ENCODE results near the gene ALAD. TPM values are rescaled to one million over a fixed set of nuclear protein-coding genes. Genes with fewer than 3 reads are reported as not detected.
"Not testable (repeated sequence)": the region's sequence is repeated elsewhere in the genome, so short reads cannot be mapped to it uniquely, and the experiment has no call there.

The ALAD gene
- total RNA-seq, 1 donor from 2014 or later = 12.0 TPM

DNA sequence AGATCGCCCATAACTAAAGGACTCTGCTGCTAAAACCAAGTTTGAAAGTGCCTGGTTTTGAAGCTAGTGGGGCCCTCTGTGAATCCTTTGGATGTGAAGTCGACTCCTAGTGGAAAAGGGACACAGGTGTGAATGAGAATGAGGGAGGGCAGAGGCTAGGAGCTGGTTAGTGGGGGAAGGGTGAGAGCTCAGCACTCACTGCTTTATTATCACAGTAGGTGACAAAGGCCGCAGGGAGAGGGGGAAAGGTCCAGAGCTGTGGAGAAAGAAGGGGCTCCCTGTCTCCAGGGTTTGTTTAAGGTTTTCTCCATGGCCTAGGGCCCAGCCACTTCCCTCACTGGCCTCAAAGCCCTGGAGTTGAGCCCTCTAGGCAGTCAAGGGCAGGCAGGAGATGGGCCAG, 27.8 kb downstream of the ALAD start:
- no peak for DNase-seq

DNA sequence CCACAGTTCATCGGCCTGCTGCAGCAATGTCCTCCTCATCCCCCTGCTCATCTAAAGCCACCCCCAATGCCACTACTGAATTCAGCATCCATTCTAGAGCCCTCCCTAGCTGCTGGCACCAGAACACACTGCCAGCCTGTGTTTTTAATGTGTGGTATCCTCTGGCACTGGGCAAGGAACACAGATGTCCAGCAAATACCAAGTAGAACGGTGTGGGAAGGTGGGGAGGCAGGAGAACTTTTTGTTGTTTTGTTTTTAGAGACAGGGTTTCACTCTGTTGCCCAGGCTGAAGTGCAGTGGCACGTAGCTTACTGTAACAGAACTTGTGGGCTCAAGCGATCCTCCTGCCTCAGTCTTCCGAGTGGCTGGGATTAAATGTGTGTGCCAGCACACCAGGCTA, 29.0 kb downstream of the ALAD start:
- no peak for DNase-seq

DNA sequence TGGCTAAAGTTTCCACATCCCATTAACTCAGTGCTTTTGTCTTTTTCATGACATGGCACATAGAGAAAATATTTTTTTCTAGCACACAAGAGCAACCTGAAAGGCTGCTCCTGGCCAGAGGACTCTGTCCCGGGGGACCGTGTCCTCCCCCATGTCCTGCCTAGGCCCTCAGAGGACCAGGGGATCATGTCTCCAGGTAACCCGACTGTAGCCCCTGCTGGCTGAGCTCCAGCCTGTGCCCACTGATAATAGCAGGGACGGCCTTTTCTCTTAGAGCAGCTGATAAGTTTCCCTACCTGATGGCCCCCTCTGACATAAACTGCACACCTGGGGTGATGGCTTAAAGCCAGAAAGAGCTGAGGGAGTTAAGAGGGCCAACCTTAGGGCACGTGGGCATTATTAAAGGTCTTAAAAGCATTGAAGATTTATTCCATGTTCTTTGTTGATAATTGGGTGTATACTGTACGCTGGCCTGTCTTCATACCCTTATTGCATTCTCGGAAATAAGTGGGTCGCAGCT, 30.2 kb downstream of the ALAD start:
- DNase-seq = no peak

DNA sequence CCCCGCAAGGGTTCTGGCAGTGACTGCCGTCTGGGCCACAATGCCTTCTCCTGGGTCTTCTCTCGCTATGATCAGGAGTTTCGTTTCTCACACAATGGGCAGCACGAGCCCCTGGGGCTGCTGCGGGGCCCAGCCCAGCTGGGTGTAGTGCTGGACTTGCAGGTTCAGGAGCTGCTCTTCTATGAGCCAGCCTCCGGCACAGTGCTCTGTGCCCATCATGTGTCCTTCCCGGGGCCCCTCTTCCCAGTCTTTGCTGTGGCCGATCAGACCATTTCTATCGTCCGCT, 31.3 kb downstream of the ALAD start:
- no peak for DNase-seq

DNA sequence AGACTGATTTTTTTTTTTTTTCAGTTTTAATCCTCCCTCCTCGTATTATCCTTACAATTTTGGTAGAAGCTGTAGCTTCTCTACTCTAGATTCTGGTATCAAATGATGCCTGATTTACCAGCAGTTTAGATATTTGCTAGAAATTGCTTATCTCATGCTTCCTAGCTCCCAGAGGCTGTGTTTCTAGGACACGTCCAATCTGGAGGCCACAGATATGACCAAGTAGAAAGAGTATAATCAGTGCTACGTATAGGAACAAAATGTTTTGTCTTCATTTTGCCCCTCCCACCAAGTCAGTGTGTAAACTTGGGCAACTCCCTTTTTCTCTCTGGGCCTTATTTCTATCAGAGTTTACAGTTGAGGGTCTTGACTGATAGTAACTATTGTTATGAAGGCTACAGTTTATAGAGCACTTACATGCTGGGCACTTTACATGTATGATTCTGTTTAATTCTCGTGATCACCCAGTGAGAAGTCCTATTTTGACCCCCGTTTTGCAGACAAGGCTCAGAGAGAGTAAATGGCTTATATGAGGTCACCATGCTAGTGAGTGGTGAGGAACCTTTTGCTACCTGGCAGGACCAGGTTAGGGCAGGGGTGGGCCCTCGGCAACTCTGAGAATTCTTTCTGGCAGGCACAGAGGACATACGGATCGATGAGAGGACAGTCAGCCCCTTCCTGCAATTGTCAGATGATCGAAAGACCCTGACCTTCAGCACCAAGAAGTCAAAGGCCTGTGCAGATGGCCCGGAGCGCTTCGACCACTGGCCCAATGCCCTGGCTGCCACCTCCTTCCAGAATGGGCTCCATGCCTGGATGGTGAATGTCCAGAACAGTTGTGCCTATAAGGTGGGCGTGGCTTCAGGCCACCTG, 31.9 kb downstream of the ALAD start:
- no peak for DNase-seq

DNA sequence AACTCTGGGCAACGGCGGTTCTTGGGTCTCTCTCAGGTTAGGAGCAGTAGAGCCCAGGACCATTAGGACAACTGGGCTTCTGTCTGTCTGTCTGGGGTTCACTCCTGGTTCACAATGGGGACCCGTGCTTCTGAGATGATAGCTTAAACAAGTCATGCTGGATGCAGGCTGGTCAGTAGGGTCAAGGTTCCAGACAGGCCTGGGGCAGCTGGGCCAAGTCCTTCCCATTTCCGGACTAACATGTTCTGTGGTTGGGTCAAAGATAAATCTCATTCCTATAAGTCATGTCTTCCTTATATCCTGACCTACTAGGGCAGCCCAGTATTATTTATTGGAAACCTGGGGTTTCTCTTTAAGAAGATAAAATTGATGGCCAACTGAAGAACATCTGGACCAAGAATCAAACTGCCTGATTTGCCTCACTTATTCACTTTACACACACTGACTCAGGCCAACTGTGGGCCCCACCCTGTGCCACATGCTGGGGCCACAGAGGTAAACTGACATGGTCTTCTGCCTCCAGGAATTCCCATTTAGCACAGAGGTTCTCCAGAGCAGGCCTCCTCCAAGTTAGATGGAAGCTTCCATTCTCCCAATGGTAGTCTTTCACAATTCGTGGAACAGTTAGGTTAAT, 32.6 kb downstream of the ALAD start:
- no peak for DNase-seq

DNA sequence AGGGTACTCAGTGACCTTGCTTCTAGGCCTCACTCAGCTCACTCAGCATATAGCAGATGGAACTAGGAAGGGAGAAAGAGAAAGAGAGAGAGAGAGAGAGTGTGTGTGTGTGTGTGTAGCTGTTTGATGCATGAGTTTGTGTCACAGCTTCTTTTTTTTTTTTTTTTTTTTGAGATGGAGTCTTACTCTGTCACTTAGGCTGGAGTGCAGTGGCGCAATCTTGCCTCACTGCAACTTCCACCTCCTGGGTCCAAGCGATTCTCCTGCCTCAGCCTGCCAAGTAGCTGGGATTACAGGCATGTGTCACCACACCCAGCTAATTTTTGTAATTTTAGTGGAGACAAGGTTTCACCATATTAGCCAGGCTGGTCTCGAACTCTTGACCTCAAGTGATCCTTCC, 35.4 kb downstream of the ALAD start:
- not testable (repeated sequence) for DNase-seq

DNA sequence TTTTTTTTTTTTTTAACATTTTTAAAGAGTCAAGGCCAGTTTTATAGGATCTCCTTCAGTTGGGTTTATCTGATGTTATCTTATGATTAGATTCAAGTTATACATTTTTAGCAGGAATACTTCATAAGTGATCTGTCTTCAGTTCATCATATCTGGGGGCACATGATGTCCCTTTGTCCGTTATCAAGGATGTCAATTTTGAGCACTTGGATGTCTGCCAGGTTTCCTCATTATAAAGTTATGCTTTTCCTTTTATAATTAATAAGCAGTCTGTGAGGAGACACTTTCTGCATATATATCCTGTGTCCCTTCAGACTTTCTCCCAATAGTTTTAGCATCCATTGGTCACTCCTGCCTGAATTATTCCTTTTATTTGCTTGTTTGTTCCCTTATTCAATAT, 36.1 kb downstream of the ALAD start:
- DNase-seq = no peak

DNA sequence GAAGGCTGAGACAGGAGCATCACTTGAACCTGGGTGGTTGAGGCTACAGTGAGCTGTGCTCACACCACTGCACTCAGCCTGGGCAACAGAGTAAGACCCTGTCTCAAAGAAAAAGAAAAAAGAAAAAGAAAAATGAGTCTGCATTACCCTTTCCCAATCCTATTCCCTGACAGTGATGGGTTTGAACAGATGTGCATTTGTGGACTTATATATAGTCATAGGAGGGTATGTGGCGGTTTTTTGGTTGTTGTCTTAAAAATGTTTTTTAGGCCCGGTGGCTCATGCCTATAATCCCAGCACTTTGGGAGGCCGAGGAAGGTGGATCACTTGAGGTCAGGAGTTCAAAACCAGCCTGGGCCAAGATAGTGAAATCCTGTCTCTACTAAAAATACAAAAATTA, 37.7 kb downstream of the ALAD start:
- DNase-seq = no peak

DNA sequence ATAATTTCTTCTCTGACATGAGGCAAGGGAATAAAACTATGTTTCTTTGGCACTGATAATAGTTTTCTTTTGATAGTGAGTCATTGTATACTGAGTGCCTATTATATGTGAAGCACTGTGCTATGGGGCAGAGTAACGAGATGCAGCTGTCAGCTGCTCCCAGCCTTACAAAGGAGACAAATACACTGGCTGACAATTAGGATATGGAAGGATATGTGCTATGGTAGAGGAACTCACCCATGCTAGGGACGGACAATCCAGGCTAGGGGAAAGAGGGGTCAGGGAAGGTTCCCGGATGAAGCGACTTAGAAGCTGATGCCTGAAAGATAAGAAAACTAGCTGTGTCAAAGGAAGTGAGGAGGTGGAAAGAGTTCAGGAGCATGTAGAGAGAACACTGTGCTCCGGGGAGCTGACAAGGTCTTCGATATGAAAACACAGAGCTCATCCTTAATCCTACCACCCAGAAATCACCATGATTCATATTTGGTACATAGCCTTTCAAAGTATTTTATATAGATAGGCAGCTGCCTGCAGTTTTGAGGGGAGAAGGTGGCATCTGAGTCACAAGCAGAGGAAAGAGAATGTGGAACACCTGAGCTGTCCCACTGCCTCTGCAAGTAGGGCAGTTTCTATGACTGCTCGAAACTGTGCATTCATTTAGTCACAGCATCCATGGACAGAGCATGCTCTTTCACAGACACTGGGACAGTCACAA, 39.6 kb downstream of the ALAD start:
- DNase-seq = peak; percentile 13

DNA sequence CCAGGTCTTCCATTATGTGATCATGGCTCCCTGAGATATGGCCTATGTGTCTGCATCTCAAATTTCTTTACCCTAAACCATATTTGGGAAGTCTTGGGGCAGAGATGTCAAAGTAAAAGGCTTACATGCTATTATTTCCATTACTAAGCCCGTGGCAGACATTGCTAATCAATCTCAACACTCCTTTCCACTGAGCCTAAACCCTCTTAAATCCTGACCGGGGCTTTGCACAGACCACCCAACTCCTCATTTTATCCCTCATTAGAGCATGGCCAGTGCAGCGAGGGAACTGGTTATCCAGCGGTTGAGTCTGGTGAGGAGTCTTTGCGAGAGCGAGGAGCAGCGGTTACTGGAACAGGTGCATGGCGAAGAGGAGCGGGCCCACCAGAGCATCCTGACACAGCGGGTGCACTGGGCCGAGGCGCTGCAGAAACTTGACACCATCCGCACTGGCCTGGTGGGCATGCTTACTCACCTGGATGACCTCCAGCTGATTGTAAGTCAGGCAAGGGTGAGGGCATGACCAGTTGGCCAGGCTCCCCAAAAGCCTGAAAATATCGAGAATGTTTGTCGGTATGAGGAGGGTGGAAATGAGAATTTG, 40.7 kb downstream of the ALAD start:
- no peak for DNase-seq

DNA sequence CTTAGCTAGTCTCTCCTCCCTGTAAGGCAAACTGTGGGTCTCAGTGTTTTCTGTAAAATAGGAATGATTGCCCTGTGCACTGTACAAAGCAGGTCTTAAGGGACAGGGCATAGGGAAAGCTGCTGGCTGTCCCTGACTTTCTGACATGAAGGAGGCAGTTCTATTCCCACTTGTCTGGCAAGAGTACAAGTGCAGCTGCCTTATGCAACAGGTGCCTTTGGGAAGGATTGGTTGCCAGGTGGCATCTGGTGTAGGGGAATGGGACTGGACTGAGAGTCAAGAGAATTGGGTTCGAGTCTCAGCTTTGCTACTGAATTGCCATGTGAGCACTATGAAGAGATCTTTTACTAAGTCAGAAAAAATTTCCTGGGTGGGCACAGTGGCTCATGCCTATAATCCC, 41.7 kb downstream of the ALAD start:
- no peak for DNase-seq

DNA sequence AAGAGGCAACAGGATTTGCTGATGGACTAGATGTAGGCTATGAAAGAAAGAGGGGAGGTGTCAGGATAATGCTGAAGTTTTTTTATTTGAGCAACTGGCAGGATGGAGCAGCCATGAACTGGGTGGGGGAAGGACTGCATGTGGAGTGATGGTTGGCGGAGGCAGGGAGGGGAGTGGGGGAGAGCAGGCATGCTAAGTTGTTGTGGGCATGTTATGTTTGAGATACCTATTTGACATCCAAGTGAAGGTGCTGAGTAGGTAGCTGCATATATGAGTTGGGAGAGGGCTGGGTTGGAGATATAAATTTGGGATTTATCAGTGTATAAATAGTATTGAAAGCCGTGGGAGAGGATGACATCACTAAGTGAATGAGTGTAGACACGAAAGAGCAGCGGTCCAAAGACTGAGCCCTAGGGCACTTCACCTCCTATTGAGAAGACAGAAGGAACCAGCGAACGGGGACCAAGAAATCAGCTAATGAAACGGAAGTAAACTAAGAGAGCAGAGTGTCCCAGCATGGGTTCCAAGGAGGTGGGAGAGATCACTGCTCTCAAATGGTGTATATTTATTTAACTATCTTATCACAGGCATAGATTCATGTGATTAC, 44.3 kb downstream of the ALAD start:
- no peak for DNase-seq

DNA sequence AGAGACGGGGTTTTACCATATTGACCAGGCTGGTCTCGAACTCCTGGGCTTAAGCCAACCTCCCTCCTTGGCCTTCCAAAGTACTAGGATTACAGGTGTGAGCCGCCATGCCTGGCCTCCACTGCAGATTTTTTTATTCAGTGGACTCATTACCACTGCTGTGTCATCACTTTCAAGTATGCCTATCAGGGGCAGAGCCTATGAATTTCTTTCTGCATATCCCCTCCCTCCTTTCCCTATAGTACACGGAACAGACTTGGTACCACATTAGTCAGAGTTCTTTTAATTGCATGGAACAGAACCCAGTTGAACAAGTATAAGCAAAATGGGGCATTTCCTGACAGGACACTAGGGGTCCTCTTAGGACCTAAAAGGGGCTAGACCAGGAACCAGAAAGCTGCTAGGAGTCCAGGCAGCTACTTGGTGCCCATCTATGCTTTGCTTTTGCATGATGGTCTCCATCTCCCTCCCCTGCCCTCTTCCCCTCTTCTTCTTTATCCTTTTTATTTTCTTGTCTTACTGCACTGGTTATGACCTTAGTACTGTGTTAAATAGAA, 46.0 kb downstream of the ALAD start:
- no peak for DNase-seq

DNA sequence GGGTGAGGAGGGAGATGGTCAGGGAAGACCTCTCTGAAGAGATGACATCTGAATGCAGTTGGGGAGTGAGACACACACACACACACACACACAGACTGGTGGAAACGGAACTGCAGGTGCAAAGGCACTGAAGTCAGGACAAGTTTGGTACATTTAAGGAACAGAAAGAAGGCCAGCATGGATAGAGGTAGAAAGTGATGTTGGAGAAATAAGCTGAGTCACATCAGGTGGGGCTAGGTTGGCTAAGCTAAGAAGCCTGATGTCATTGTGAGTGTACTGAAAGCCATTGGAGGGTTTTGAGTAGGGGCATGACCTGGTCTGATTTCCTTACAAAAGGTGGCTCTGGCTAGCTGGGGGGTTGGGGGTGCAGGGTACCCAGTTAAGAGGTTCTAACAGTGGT, 48.7 kb downstream of the ALAD start:
- DNase-seq = no peak

DNA sequence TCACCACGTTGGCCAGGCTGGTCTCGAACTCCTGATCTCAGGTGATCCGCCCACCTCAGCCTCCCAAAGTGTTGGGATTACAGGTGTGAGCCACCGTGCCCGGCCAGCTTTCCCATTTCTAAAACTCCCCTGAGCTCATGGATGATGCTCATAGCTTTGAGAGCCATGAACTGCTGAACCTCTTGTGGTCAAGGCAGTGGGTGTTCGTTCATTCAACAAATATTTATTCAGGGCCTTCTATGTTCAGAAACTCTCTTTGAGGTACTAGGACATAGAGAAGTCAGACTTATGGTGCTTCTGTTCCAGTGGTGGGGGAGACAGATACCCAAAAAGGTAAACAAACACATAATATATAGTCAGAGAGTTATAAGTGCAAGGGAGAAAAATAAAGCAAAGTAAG, 49.1 kb downstream of the ALAD start:
- DNase-seq = no peak

DNA sequence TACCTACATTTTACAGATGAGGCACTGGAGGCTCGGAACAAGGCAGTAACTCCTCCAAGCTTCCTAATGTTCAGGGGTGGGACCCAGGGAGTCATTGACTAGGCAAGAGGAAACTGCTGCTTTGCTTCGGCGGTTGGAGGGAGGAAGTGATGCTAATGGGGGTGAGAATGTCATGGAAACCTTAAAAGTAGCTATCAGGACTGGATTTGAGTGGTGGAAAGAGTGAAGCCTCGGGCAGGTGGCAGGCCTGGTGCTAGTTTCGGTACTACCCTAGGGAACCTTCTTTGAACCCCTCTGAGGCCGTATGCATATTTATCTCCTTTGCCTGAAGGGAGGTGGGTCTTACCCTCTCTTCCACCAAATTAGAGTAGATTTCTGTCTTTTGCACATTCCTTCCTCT, 50.1 kb downstream of the ALAD start:
- DNase-seq = no peak

DNA sequence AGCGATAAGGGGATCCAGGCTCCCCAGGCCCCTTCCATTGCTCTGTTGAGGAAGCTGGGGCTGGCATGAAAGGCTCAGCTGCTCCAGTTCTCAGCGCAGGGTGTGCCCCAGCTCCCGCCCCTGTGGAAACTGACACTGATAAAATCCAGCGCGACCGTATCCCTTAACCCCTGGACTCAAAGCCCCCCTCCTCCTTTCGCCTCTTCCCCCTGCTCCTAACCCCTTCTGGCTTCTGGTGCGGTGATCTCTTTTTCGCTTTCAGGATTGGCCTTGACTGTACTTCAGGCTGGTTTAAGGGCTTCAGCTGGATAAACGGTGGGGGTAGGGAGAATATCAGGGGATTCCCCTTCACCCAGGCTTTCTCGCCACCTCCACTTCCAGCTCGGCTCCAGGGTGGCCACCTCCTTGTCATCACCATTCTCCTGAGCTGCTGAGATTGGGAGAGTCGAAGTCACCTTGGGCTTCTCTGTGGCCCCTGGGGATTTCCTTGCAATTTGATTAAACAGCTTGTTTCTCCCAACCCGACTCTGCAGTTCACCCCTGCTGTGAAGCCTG, 50.9 kb downstream of the ALAD start:
- no peak for DNase-seq

DNA sequence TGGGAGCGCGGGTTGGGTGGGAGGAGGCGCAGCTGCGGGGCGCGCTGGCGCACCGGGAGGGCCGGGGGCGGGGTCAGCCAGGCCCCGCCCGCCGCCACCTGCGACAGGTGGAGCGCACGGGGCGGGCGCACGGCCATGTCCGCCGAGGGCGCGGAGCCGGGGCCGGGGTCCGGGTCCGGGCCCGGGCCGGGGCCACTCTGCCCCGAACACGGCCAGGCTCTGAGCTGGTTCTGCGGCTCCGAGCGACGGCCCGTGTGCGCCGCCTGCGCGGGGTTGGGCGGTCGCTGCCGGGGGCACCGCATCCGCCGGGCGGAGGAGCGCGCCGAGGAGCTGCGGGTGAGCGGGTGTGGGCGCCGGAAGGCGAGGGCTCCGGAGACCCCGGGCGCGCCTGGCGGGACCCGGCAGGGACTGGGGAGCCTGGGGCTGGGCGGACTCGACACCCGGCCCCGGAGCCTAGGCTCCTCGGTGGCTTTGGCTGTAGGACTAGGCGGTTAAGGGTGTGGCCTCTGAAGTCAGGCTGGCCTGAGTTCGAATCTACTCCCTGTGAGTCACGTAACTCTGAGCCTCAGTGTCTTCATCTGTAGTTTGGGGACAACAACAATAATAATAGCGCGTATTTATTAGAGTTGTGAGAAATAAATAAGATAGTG, 51.5 kb downstream of the ALAD start, which contains the start of gene BSPRY:
BSPRY (plus strand) TSS at position 97 of the 650 bp plus-strand sequence; CDS start at position 136, 39 bp downstream.
- DNase-seq = no peak

DNA sequence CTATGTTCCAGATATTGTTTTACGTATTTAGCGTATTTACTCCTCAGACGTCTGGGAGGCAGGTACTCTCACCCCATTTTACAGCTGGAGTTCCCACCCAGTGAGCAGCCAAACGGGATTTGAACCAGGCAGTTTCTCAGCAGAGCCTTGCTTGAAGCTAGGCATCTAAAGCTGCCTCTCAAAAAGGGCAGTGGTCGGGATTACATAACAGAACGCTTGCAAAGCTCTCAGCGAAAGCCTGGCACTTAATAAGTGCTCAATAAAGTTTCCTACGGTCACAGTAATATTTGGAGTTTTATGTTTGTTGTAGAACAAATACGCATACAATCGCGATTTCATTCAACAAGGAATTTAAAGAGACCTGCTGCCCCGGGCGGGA, 52.0 kb downstream of the ALAD start:
- DNase-seq = no peak

DNA sequence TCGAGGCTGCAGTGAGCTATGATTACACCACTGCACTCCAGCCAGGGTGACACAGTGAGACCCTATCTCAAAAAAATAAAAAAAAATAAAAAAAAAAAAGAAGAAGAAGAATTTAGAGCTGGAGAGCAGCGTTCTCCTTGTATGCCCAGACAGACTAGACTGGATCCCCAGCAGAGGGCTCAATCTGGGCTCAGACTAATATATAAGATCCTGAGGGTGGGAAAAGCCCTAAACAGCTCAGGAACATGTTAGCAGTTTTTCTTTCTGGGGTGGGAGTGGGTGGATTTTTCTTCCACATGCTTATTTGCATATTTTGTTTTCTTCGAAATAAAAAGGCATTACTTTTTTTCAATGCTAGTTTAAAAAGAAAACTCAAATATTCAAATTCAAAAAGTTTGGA, 52.6 kb downstream of the ALAD start:
- no peak for DNase-seq
